DMS53 (cell line): ENCODE results near the gene ANTXR1.

Experiments
- DNase-seq: peaks from one replicate; lab custom pipeline; 2025; lab: John Stamatoyannopoulos, UW

The ANTXR1 gene

DNA sequence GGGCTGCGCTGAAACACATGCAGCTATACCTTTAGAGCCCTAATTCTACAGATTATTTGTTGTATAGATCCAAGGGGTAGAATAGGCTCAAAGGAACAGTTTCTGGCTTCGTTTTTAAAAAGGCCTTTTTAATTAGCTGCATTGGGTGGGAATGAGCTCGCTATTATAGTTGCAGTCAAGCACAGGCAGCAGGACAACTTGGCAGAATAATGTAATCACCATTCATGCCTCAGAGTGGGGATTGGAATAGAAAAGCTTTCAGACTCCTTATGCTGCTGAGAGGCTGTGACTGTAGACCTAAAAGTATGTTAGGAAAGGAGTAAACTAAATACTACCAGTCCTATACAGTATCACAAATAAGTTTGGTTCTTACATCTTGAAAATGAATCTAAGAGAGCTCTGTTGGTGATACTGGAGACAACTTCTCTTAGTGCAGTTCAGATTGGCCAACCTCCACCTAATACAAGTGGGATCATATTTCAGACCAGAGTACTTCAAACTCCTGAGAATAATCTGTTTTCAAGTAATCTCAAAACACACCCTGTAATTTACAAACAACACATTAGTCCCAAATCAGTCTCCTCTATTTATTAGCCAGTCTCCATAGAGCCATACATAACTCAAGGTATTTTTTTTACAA lies 121.4 kb downstream of the ANTXR1 start:
- DNase-seq = peak; percentile 12

DNA sequence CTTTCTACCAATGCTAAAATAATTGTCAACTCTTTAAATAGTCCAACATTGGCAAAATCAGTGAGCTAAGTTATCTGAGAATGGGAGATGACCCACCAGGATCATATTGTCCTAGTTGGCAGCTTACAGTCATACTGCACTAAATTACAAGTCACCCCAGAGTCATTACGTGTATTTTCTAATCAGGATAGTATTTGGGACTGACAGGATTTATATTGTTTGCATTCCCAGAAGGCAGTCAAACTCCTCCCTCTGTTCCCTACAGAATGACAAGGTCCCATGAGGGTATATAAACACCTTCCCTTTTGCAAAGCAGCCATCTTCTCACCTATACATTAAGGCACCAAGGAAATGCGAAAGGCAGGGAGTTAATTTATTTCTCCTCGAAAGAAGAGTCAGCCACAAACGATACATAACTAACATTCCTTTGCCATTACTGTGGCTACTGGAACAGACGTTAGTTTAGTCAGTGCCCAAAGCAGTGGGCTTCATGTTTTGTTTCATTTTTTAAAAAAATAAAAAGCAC lies 125.3 kb downstream of the ANTXR1 start:
- no peak for DNase-seq

- no peak for DNase-seq
Observed at GRCh38 chr2:69138793-69139459, 125.9 kb downstream of the ANTXR1 start.

DNA sequence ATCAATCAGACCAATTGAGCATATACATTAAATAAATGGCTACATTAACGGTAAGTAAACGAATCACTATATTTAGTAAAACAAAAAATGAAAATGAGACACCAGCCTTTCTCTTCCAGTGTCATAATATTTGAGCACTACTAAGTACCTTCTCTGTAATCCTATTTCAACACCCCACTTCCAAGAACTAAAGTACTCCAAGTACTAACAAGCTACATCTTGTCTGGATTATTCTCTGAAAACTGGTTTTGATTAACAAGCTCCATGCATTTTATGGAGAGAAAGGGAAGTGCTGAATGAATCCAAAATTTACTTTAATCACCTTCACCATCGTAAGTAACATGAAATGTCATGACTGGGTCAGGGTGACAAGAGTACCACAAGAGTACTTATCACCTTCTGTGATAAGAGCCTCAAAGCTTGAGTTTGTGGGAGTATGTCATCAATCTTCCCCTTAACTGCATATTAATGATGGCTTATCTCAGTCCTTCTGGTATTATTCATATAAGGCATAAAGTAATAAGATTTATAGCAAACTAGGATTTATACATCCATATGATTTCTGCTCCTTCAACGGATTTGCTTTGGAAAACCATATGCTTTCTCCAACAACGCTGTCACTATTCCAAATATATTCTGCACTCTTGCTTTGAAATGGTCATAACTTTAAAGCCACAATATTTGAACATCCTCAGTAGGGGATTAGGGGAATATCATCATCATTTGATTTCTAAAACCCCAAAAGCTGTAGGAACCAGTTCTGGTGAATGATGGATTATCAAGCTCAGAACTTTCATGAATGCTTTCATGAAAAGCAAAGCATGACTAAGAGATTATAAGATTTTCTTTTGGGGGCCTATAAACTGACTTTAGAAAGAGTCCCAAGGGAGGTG lies 127.0 kb downstream of the ANTXR1 start:
- DNase-seq = no peak

DNA sequence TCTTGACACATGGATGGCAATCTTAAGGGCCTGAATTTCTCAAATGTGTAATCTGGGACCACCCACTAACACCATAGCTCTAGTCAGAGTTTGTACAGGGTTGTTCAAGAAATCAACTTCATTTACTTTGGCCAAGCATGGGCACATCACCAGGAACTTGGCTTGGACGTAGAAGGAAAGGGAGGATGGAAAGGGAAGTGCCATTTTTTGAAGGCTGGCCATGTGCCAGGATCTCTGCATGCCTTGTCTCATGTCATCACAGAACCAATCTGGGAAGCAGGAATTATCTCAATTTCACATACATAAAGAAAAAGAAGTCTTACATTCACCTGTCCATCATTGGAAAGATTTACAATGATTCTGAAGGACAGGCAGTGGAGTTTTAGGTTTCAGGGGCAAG lies 128.1 kb downstream of the ANTXR1 start:
- no peak for DNase-seq

GRCh38 chr2:69143748-69144360 lies 130.9 kb downstream of the ANTXR1 start:
- DNase-seq = no peak

GRCh38 chr2:69145204-69145603 lies 132.2 kb downstream of the ANTXR1 start:
- no peak for DNase-seq

GRCh38 chr2:69147841-69148533 lies 135.0 kb downstream of the ANTXR1 start:
- no peak for DNase-seq

DNA sequence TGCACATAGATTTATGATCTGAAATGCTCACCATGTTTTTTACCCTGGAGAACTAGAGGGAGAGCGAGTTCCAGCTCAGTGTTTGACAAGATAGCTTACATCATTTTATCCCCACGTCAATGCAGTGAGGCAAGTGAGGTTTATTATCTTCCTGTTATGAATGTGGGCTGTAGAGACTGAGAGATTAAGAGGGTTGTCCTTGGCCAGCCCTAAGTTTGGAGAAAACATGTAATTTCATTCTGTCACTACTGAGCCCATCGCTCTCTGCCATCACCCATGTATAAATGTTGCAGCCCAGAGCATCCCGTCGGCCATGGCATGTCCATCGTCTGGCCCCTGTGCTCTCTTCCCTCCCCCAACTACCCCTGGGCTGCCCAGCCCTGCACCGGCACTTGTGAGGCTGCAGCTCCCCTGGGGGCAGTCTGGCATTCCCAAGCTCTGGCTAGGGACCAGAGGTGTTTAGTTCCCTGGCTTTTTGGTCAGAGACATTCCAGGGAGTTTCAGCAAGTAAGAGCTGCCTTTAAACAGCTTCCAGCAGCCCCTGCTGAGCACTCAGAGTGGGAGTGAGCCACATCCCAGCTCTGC lies 136.7 kb downstream of the ANTXR1 start:
- no peak for DNase-seq

GRCh38 chr2:69151931-69152330 lies 139.0 kb downstream of the ANTXR1 start:
- DNase-seq = no peak

DNA sequence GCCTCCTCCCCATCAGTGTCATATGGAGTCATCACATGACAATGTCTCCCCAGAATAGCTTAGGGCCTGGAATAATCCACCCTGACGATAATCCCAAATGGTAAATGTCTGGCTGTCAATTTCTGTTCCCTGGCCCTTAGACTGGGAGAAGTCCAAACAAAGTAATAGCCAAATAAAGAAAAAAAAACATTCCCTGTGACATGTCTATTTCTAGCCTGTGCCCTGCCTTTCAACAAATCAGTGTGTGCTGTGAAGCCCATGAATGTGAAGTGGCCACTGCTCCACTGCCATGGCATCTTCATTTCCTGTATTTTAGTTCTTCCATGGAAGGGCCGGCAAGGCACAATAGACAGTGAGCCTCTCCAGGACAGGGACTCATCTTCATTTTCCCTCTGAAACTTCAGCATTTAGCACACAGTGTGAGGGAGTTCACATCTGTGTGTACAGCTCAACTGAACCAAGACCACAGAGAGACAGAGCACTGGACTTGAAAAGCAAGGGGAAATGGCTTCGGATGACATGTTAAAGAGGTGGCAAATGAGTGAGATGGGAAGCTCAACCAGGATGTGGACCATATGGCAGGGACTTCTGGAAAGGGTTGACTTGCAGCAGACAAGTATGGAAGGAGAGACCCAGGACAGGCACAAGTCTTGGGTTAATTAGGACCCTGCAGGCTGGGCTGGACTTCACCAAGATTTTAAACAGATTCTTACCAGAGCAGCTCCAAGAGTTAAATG lies 140.0 kb downstream of the ANTXR1 start:
- no peak for DNase-seq

DNA sequence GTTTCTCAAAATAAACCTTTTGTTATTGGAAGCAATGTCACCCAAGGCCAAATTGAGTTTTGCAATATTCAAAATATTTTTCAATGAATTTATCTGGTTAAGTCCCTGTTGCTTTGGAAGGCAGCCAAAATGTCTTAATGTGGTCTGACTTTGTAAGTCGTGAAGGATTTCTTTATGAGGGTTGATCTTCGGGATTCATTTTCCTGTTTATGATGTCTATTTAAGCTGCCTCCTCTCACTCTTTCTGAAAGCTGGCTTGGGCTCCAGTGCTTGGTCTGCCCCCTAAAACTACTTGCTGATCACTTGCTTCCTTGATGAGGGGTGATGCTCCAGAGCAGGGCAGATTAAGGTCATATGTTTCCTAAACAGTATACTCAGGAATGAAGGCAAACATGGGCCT lies 141.1 kb downstream of the ANTXR1 start:
- DNase-seq = no peak

- no peak for DNase-seq
Observed at GRCh38 chr2:69156624-69157023, 143.6 kb downstream of the ANTXR1 start.

GRCh38 chr2:69157441-69157840 lies 144.5 kb downstream of the ANTXR1 start:
- no peak for DNase-seq

GRCh38 chr2:69159986-69160385 lies 147.0 kb downstream of the ANTXR1 start:
- peak; percentile 48 for DNase-seq

- DNase-seq = no peak
Observed at GRCh38 chr2:69162057-69162456, 149.1 kb downstream of the ANTXR1 start.

DNA sequence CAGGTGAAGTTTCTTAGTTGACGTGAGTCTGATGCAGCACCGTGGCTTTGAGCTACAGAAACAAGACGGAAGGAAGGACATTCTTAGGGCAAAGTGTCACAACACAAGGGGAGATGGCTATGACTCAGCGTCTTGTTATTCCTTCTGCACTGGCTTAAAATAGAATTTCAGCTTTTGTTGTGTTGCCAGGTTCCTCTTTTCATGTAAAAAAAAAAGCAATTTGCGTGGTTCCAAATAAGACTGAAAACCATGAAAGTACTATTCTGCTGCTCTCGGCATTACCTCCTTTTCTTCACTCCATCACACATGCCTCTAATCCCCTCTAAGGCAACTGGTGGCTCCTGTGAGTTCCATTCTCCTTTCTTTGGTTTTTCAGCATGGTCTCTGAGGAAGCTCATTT lies 150.1 kb downstream of the ANTXR1 start:
- no peak for DNase-seq

DNA sequence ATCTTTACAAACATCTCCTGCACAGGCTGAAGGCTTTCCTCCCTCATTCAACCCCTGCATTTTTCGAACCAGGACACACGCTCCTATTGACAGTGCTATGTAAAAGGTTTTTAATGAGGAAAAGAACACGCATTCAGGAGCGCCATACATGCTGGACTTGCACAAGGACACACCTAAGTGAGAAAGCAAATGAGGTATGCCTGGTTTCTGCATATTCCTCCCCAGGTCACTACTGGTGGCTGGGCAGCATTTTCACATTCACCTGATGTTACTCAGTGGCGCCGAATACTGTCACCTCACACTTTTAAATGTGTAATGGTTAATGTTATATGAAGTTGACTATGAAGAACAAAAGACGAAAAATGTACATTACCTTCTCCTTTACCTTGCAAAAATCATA lies 150.6 kb downstream of the ANTXR1 start:
- DNase-seq = no peak

GRCh38 chr2:69164061-69164778 lies 151.2 kb downstream of the ANTXR1 start:
- DNase-seq = no peak
